DOHH2 (cell line): ENCODE measurements around the gene NME7.

Experiments used
- CTCF ChIP-seq: fragments of 200-600 bp; sonication (generic); IDR thresholded peaks from one replicate; pipeline ENCODE4 v1.5.1; 2014; ENCODE audit warnings: antibody characterized with exemption, mild to moderate bottlenecking, low read depth, low read length; ENCODE audit not compliant: poor library complexity, severe bottlenecking
- EZH2phosphoT487 ChIP-seq: fragments of 200-600 bp; sonication (generic); IDR thresholded peaks from 2 replicates; pipeline ENCODE4 v1.6.1; 2017; ENCODE audit warnings: borderline replicate concordance, mild to moderate bottlenecking, antibody characterized with exemption, low read length, moderate library complexity, mixed read lengths

GRCh38 chr1:169289016-169289415 lies 78.6 kb downstream of the NME7 start:
- no peak for TF ChIP-seq CTCF
- TF ChIP-seq EZH2phosphoT487: no peak
